SK-N-SH (cell line): ENCODE results near the gene CCDC144A.
"Not testable (repeated sequence)": the region's sequence is repeated elsewhere in the genome, so short reads cannot be mapped to it uniquely, and the experiment has no call there.

ENCODE experiments used
- POLR2AphosphoS5 ChIP-seq: IDR thresholded peaks from 2 replicates; pipeline ENCODE4 v1.6.1; 2012; ENCODE audit warnings: low read depth, low read length
- RFX5 ChIP-seq: IDR thresholded peaks from 2 replicates; pipeline ENCODE4 v1.6.1; 2012; ENCODE audit warnings: mild to moderate bottlenecking, improper control_type of control experiment, low read length
- SIN3A ChIP-seq: IDR thresholded peaks from 2 replicates; pipeline ENCODE4 v1.6.1; 2012; ENCODE audit warnings: low read depth, mild to moderate bottlenecking, low read length, moderate library complexity, borderline replicate concordance
- TF ChIP-seq, protein P1 (sequence below): fragments of 200-600 bp; sonication (generic); IDR thresholded peaks from 2 replicates; pipeline ENCODE4 v1.6.1; 2017; ENCODE audit warnings: antibody characterized with exemption, mild to moderate bottlenecking, moderate library complexity
- TF ChIP-seq, protein P2 (sequence below): IDR thresholded peaks from 2 replicates; pipeline ENCODE4 v1.6.1; 2012; ENCODE audit warnings: mild to moderate bottlenecking, low read depth, low read length, moderate library complexity

DNA sequence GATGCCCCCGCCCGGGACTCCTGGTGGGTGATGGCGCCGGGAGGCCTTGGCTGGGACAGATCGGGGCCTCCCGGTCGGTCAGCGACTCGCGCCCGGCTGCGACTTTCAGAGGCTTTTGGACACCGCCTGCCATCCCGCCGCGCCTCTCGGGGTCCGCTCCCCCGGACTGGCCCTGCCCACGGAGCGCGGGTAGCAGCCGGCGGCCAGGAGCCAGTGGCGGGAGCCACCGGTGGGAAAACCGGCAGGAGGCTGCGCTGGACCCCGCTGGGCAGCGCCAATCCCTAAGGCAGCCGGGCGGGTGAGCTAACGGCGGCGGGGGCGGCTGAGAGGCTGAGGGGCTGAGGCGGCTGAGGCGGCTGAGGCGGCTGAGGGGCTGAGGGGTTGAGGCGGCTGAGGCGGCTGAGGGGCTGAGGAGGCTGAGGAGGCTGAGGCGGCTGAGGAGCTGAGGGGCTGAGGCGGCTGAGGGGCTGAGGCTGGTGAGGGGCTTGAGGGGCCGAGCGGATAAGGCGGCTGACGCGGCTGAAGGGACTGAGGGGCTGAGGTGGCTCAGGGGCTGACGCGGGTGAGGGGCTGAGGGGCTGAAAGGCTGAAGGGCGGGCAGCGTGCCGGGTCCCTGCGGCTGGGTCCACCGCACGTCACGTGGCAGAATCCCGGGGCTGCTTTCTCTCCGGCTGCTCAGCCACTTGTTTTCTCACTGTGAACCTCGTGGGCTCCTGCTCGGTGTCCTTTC lies 23.0 kb upstream of the CCDC144A start:
- TF ChIP-seq, protein P1, sequence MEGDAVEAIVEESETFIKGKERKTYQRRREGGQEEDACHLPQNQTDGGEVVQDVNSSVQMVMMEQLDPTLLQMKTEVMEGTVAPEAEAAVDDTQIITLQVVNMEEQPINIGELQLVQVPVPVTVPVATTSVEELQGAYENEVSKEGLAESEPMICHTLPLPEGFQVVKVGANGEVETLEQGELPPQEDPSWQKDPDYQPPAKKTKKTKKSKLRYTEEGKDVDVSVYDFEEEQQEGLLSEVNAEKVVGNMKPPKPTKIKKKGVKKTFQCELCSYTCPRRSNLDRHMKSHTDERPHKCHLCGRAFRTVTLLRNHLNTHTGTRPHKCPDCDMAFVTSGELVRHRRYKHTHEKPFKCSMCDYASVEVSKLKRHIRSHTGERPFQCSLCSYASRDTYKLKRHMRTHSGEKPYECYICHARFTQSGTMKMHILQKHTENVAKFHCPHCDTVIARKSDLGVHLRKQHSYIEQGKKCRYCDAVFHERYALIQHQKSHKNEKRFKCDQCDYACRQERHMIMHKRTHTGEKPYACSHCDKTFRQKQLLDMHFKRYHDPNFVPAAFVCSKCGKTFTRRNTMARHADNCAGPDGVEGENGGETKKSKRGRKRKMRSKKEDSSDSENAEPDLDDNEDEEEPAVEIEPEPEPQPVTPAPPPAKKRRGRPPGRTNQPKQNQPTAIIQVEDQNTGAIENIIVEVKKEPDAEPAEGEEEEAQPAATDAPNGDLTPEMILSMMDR, result not testable (repeated sequence)
- TF ChIP-seq POLR2AphosphoS5, SIN3A, RFX5: not testable (repeated sequence)
- TF ChIP-seq, protein P2, sequence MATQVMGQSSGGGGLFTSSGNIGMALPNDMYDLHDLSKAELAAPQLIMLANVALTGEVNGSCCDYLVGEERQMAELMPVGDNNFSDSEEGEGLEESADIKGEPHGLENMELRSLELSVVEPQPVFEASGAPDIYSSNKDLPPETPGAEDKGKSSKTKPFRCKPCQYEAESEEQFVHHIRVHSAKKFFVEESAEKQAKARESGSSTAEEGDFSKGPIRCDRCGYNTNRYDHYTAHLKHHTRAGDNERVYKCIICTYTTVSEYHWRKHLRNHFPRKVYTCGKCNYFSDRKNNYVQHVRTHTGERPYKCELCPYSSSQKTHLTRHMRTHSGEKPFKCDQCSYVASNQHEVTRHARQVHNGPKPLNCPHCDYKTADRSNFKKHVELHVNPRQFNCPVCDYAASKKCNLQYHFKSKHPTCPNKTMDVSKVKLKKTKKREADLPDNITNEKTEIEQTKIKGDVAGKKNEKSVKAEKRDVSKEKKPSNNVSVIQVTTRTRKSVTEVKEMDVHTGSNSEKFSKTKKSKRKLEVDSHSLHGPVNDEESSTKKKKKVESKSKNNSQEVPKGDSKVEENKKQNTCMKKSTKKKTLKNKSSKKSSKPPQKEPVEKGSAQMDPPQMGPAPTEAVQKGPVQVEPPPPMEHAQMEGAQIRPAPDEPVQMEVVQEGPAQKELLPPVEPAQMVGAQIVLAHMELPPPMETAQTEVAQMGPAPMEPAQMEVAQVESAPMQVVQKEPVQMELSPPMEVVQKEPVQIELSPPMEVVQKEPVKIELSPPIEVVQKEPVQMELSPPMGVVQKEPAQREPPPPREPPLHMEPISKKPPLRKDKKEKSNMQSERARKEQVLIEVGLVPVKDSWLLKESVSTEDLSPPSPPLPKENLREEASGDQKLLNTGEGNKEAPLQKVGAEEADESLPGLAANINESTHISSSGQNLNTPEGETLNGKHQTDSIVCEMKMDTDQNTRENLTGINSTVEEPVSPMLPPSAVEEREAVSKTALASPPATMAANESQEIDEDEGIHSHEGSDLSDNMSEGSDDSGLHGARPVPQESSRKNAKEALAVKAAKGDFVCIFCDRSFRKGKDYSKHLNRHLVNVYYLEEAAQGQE, result not testable (repeated sequence)
